ENCODE measurements around the gene SORBS2. TPM values are rescaled to one million over a fixed set of nuclear protein-coding genes. Genes with fewer than 3 reads are reported as not detected.

Gene SORBS2
- total RNA-seq, 3 donors from 2014 or later = 44.9 to 416 (median 53.7) TPM

- no peak for DNase-seq
- no peak for TF ChIP-seq CTCF (IDR thresholded peaks at IDR 0.05)
- no peak for ATAC-seq
- Histone ChIP-seq H3K9me3 (no peaks in the 10 kb centered on the region), H3K36me3 (ENCODE audit: low read depth) (no peaks in the 10 kb centered on the region), H3K4me3 (no peak overlapping the region), H3K4me1 (ENCODE audit: low read depth) (no peaks in the 10 kb centered on the region)
- intact Hi-C loops (cut with DNase I, micrococcal nuclease) = no loop called here
These were observed 68.1 kb downstream of the SORBS2 start for GRCh38 chr4:185743722-185744487.

DNA sequence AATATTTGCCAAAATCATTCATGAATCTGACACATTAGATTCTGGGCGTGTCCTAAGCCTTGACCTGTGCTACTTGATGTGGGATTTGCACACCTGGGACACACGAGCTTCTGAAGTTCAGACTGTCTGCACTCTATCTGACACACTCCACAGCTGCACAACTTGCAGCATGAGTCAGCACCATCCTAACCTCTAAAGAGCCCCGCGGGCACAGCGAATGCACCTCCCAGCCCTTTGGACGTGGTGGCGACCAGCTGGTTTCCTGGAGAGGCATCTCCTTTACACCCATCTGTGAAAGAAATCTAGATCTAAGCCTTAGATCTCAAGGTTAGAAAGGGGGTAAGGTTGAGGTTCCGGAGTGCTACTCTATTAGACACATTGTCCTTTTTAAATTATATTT is 69.2 kb downstream of the SORBS2 start:
- TF ChIP-seq CTCF (IDR thresholded peaks at IDR 0.05) = no peak
- intact Hi-C loops (cut with DNase I, micrococcal nuclease) = no loop called here
- ATAC-seq (no peak), DNase-seq (no peak)
- no peaks in the 10 kb centered on the region for H3K36me3 ChIP-seq (ENCODE audit: low read depth)
- H3K4me3 ChIP-seq = no peak overlapping the region
- H3K9me3 ChIP-seq = no peaks in the 10 kb centered on the region
- H3K4me1 ChIP-seq (ENCODE audit: low read depth) = no peaks in the 10 kb centered on the region

GRCh38 chr4:185741795-185742194 is 70.2 kb downstream of the SORBS2 start:
- no peak for DNase-seq
- Histone ChIP-seq H3K4me1 (ENCODE audit: low read depth) (no peaks in the 10 kb centered on the region), H3K9me3 (no peaks in the 10 kb centered on the region), H3K4me3 (no peak overlapping the region), H3K36me3 (ENCODE audit: low read depth) (no peaks in the 10 kb centered on the region)
- ATAC-seq = no peak
- no peak for TF ChIP-seq CTCF (IDR thresholded peaks at IDR 0.05)
- intact Hi-C loops (cut with DNase I, micrococcal nuclease) = no loop called here

GRCh38 chr4:185740471-185740873 is 71.5 kb downstream of the SORBS2 start:
- intact Hi-C loops (cut with DNase I, micrococcal nuclease) = no loop called here
- Histone ChIP-seq H3K4me3 (no peak overlapping the region), H3K9me3 (no peaks in the 10 kb centered on the region), H3K36me3 (ENCODE audit: low read depth) (no peaks in the 10 kb centered on the region), H3K4me1 (ENCODE audit: low read depth) (no peaks in the 10 kb centered on the region)
- DNase-seq (no peak), ATAC-seq (no peak)
- TF ChIP-seq CTCF (IDR thresholded peaks at IDR 0.05) = no peak

DNA sequence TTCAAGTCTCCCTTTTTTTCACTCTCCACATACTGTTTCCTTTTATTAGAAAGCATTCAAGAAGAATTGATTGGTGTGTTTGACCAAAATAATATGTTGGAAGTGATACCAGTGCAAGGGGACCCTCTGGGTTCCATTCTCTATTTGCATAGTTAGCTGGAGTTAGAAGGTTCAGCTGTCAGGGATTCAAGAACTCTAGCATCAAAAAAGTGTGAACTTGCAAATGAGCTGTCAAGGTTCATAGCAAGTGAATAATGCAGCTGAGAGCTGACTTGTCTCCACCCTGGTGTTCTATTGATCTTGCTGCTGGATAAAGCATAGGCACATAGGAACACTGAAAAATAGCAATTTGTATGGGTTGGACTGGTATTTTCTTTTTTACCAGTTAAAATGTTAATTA is 73.2 kb downstream of the SORBS2 start:
- intact Hi-C loops (cut with DNase I, micrococcal nuclease) = no loop called here
- TF ChIP-seq CTCF (IDR thresholded peaks at IDR 0.05) = no peak
- Histone ChIP-seq H3K4me1 (ENCODE audit: low read depth) (no peaks in the 10 kb centered on the region), H3K36me3 (ENCODE audit: low read depth) (no peaks in the 10 kb centered on the region), H3K9me3 (no peaks in the 10 kb centered on the region), H3K4me3 (no peak overlapping the region)
- ATAC-seq (no peak), DNase-seq (no peak)

All from mucosa of descending colon (tissue), 3 donors.